SK-N-MC (cell line): ENCODE data around the gene ATXN2.

Experiments
- DNase-seq: peaks from one replicate; pipeline ENCODE4 v3.0.0-alpha.2; 2011; ENCODE audit warnings: low read depth, low spot score
- H3K27ac ChIP-seq: fragments of 200-600 bp; sonication (generic); 2 replicates; pipeline ENCODE4 v1.5.1; 2016; ENCODE audit warnings: mixed run types
- H3K36me3 ChIP-seq: fragments of 200-600 bp; sonication (generic); 2 replicates; pipeline ENCODE4 v1.6.1; 2017; ENCODE audit warnings: antibody characterized with exemption, low read length, mixed read lengths; ENCODE audit not compliant: insufficient read depth
- H3K4me3 ChIP-seq: fragments of 200-600 bp; sonication (generic); 2 replicates; pipeline ENCODE4 v1.5.1; 2016
- H3K9ac ChIP-seq: fragments of 200-600 bp; sonication (generic); 2 replicates; pipeline ENCODE4 v1.8.0; 2017; ENCODE audit warnings: mixed run types, mixed read lengths; ENCODE audit not compliant: insufficient read length
- H3K9me3 ChIP-seq: fragments of 200-600 bp; sonication (generic); 2 replicates; pipeline ENCODE4 v1.6.1; 2017; ENCODE audit warnings: low read depth, mild to moderate bottlenecking, antibody characterized with exemption, low read length, moderate library complexity, mixed read lengths
- EZH2 ChIP-seq: fragments of 200-600 bp; sonication (generic); IDR thresholded peaks from one replicate; pipeline ENCODE4 v1.6.1; 2017; ENCODE audit warnings: antibody characterized with exemption
- FOXP2 ChIP-seq: optimal IDR thresholded peaks from 2 replicates; pipeline ENCODE3; 2011; ENCODE audit warnings: mild to moderate bottlenecking, moderate library complexity; ENCODE audit not compliant: insufficient read depth; ENCODE audit errors: extremely low read length, control extremely low read depth
- POLR2AphosphoS5 ChIP-seq: IDR thresholded peaks from 2 replicates; pipeline ENCODE4 v1.6.1; 2012; ENCODE audit warnings: mild to moderate bottlenecking, low read depth, low read length, borderline replicate concordance

The ATXN2 gene

DNA sequence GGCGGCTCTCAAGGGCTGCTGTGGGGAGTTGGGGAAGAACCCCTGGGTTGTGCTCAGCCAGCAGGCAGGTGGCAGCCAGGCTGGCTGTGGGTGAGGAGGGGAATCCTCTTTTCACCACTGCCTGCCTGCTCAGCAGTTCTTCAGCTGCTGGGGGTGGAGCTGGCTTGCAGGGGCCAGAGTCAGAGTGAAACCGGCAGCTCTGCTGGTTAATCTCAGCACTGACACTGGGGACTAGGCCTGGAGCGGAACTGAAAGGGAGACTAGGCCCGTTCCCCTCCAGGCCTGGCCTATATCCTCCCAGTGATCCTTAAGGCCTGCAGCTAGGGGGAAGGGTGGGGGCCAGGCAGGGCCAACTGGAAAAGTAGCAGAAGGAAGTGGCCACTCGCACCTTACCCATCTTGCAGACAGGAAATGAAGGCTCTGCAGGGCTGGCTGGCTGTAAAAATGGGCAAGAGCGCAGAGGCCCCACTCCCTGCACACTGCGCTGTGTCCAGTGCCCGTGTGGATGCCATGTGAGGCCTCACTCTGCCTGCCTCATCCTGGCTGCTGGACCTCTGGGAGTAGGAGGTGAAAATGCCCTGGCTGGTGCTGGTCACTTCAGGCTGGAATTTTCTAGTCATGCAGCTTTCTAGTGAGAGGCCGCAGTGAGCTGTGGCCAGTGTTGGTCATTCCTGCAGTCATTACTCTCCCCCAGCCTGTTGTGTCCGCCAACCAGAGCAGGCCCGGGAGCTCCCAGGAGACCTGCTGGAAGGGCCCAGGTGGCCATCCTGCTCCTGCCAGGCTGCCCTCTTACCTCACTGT, 154.0 kb downstream of the ATXN2 start:
- H3K4me3 ChIP-seq: peak overlapping the region; percentile 29; the same call in 1 of the 2 replicates
- peak overlapping the region; percentile 74 for H3K27ac ChIP-seq
- H3K9ac ChIP-seq: peak overlapping the region; percentile 13
- no peak for DNase-seq
- H3K36me3 ChIP-seq: peaks cover 61% of the 10 kb centered on the region
- TF ChIP-seq FOXP2 (peak; percentile 31), POLR2AphosphoS5 (no peak; the same call in 1 of the 2 replicates)
- no peaks in the 10 kb centered on the region for H3K9me3 ChIP-seq

DNA sequence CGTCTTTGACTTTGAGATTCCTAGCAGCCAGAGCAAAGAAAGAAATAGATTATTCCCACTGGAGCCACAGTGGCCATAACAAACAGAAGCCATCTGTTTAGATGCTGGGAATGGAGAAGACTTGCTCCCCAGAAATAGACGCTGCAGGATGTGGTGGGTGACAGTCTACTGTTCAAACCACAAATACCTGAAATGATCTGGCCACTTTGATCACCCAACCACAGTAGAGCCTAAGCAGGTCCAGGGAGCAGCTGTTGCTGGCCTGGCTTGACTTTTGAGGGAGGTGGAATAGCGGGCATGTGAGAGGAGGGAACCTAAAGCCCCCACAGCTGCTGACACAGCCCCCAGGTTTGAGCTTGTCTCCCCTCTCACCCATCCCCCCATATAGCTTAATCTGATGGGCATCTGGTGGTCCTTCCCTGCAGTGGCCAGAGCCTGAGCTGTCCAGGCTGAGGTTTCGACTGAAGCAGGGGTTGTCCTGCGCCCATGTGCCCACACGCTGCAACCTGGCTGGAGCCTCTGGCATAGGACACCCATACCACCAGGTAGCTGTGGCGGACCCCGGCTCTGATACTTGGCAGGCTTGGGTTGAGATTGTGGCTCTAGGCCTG, 154.7 kb downstream of the ATXN2 start:
- TF ChIP-seq FOXP2 (no peak), EZH2 (no peak), POLR2AphosphoS5 (no peak)
- Histone ChIP-seq H3K9ac (no peak overlapping the region), H3K9me3 (no peaks in the 10 kb centered on the region), H3K27ac (peak overlapping the region; percentile 74), H3K36me3 (peaks cover 54% of the 10 kb centered on the region), H3K4me3 (peak overlapping the region; percentile 29; the same call in 1 of the 2 replicates)
- DNase-seq: no peak

DNA sequence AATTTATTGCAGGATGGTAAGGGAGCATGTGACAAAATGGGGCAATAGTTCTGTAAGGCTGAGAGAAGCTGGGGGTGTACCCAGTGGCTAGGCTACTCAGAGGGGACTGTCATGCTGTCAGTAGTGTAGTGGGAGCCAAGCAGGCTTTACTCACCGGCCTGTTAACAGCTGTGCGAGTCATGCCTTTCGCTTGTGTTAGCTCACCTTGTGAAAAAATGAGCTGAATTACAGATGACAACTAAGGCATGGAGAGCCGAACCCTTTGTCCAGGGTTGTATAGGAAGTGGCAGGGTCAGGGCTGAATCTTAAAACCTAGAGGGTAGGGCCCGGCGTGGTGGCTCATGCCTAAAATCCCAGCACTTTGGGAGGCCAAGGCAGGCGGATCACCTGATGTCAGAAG, 155.5 kb downstream of the ATXN2 start:
- peak overlapping the region; percentile 74 for H3K27ac ChIP-seq
- no peak overlapping the region for H3K9ac ChIP-seq
- peaks cover 48% of the 10 kb centered on the region for H3K36me3 ChIP-seq
- no peak overlapping the region for H3K4me3 ChIP-seq
- no peaks in the 10 kb centered on the region for H3K9me3 ChIP-seq
- no peak for TF ChIP-seq POLR2AphosphoS5
- TF ChIP-seq EZH2: no peak
- no peak for TF ChIP-seq FOXP2
- no peak for DNase-seq

DNA sequence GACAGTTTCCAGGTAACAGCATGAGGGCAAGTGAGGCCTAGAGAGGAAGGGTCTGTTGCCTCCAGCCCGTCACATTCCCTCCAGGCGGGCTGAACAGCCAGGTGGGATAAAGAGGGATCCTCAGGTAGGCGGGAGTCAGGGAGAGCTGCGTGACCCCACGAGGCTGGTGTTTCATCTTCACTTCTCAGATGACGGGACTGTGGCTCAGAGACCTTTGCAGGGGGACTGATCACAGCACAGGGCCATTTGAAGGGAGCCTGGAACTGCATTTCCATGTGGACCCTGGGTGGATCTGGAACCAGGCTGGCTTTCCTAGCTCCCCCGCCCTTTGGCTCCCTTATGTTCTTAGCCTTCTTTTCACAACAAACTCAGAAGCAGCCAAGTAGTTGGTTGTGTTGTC, 156.0 kb downstream of the ATXN2 start:
- Histone ChIP-seq H3K27ac (peak overlapping the region; percentile 74), H3K36me3 (peaks cover 43% of the 10 kb centered on the region), H3K9me3 (no peaks in the 10 kb centered on the region), H3K9ac (no peak overlapping the region), H3K4me3 (no peak overlapping the region)
- no peak for DNase-seq
- no peak for TF ChIP-seq FOXP2
- no peak for TF ChIP-seq POLR2AphosphoS5

- Histone ChIP-seq H3K27ac (0 out of 2 replicates have a peak overlapping the region, but pooled peaks have one; percentile 8), H3K4me3 (no peak overlapping the region), H3K9me3 (no peaks in the 10 kb centered on the region), H3K36me3 (peaks cover 38% of the 10 kb centered on the region), H3K9ac (no peak overlapping the region)
- DNase-seq: no peak
- TF ChIP-seq POLR2AphosphoS5 (no peak), FOXP2 (no peak)
Observed at GRCh38 chr12:111442301-111443045, 156.6 kb downstream of the ATXN2 start.

DNA sequence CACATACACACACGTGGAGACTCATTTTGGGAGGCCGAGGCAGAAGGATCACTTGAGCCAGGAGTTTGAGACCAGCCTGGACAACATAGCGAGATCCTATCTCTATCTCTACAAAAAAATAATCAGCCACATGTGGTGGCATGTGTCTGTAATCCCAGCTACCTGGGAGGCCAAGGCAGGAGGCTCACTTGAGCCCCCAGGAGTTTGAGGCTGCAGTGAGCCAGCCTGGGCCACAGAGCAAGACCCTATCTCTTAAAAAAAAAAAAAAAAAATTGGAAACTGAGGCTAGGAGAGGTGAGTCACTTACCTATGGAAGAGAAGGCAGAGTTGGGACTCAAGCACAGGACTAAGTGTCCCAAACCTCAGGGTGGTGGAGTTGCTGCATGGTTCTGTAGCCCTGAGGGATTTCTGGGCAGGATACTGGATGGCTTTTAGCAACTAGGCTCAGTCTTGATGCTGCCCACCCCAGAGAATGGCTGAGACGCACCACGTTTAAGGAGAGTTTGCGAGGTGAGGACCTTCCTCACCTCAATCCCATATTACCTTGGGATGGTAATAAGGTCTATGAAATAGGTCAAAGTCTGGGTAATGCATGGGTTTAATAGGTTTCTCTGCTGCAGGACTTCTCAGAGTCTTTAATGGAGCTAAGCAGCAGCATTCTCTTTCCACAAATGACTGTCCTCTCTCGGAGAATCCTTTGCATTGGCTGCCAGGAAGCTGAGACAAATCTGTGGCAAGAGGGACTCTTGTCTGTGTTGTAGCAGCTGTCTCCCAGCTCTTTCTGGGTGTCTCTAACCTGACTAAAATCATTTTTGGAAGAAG, 157.8 kb downstream of the ATXN2 start:
- DNase-seq: no peak
- Histone ChIP-seq H3K36me3 (peaks cover 28% of the 10 kb centered on the region), H3K27ac (peak overlapping the region; percentile 71), H3K4me3 (no peak overlapping the region), H3K9ac (no peak overlapping the region), H3K9me3 (no peaks in the 10 kb centered on the region)
- no peak for TF ChIP-seq EZH2
- no peak for TF ChIP-seq POLR2AphosphoS5
- no peak for TF ChIP-seq FOXP2

DNA sequence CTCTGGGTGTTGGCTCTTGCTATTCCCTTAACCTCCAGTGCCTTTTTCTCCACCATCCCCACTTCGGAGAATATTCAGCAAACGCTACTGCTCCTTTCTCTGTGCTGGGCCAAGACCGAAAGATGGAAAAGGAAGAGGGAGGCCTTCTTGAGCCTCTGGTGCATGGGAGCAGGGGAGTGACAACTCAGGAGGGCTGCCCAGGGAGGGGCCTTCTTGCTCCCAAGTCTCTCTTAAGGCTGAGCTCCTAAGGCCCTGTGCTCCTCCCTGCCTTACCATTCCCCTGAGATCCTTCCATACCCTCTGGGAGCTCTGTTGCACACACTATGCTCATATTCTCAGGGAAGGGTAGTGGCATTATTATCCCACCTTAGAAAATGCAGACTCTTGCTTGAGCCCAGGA, 158.5 kb downstream of the ATXN2 start:
- TF ChIP-seq EZH2 (no peak), FOXP2 (no peak), POLR2AphosphoS5 (no peak)
- peaks cover 22% of the 10 kb centered on the region for H3K36me3 ChIP-seq
- no peaks in the 10 kb centered on the region for H3K9me3 ChIP-seq
- no peak overlapping the region for H3K9ac ChIP-seq
- no peak for DNase-seq
- H3K4me3 ChIP-seq: no peak overlapping the region
- peak overlapping the region; percentile 57; the same call in 1 of the 2 replicates for H3K27ac ChIP-seq

DNA sequence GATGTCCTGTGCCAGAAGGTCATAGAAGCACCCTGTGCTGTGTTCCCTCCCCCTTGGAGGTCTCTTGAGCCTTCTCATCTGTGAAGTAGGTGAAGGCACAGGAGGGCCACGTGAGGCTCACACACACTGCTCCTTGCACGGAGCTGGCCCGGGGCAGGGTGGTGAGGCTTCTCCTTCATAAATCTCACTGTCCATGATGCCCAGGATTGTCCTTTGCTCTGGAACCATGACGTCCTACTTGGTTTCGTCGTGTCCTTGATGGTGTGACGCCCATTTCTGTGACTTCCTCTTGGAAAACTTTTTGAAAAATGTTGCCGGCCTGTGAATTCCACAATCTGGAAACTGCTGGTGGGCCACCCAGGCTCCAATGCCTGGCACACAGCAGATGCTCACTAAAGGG, 159.0 kb downstream of the ATXN2 start:
- no peak for TF ChIP-seq EZH2
- TF ChIP-seq FOXP2: no peak
- TF ChIP-seq POLR2AphosphoS5: no peak

More for the DNA sequence above, 159.0 kb downstream of the ATXN2 start:
- Histone ChIP-seq H3K9ac (no peak overlapping the region), H3K36me3 (peaks cover 17% of the 10 kb centered on the region), H3K4me3 (no peak overlapping the region), H3K27ac (peak overlapping the region; percentile 57; the same call in 1 of the 2 replicates), H3K9me3 (no peaks in the 10 kb centered on the region)
- no peak for DNase-seq
